SH-SY5Y (cell line): ENCODE results near the gene DDX42.

Experiments used
- GATA2 ChIP-seq: IDR thresholded peaks from 2 replicates; pipeline ENCODE4 v1.6.1; 2011; ENCODE audit warnings: mild to moderate bottlenecking, low read depth, low read length
- GATA3 ChIP-seq: IDR thresholded peaks from 2 replicates; pipeline ENCODE4 v1.6.1; 2011; ENCODE audit warnings: low read depth, mild to moderate bottlenecking, low read length, moderate library complexity

GRCh38 chr17:63762161-63763078 is 11.6 kb upstream of the DDX42 start:
- TF ChIP-seq GATA2 (no peak), GATA3 (no peak)
